Measurements from ENCODE around the gene ADAMTS8. TPM values are rescaled to one million over a fixed set of nuclear protein-coding genes. Genes with fewer than 3 reads are reported as not detected.

ADAMTS8 gene
- total RNA-seq, 3 donors from 2014 or later (not counting 1 experiment from before 2014, with no cell fraction given) = not detected

GRCh38 chr11:130427581-130428315, 661 bp downstream of the ADAMTS8 start:
- no peak overlapping the region for H3K4me3 ChIP-seq (ENCODE audit: low read length)
- no peak for DNase-seq
- H3K4me3 Mint-ChIP-seq = peak overlapping the region; percentile 64
- H3K27ac ChIP-seq (ENCODE audit: low read length) = no peak overlapping the region
- H3K27ac Mint-ChIP-seq = no peak overlapping the region
- H3K4me1 Mint-ChIP-seq = peaks cover 0 to 21% of the 10 kb centered on the region in 2 donors
- ATAC-seq = peak in 2 of 3 donors; percentile 30 to 53
- H3K4me1 ChIP-seq (ENCODE audit: control insufficient read depth, insufficient read depth, low read length) = peaks cover 13% of the 10 kb centered on the region
- H3K9me3 ChIP-seq (ENCODE audit: control insufficient read depth, insufficient read depth, low read length) = no peaks in the 10 kb centered on the region
- peaks cover 35% of the 10 kb centered on the region for H3K27me3 ChIP-seq (ENCODE audit: control insufficient read depth, insufficient read depth, low read length)
- no peaks in the 10 kb centered on the region for H3K9me3 Mint-ChIP-seq
- peaks cover 47 to 48% of the 10 kb centered on the region in 2 donors for H3K27me3 Mint-ChIP-seq (ENCODE audit: low read depth in 2 of 2)
- intact Hi-C loops (cut with micrococcal nuclease) = no loop called here
- no peaks in the 10 kb centered on the region for H3K36me3 ChIP-seq (ENCODE audit: control insufficient read depth, insufficient read depth, low read length)
- H3K36me3 Mint-ChIP-seq = no peaks in the 10 kb centered on the region
- no peak for TF ChIP-seq CTCF (IDR thresholded peaks at IDR 0.05)
- WGBS (ENCODE audit: insufficient coverage) = 1% methylated on average over 84 of the region's 84 CpGs

- intact Hi-C loops (cut with micrococcal nuclease) = no loop called here
- Histone ChIP-seq H3K4me3 (ENCODE audit: low read length) (no peak overlapping the region), H3K27ac (ENCODE audit: low read length) (no peak overlapping the region), H3K36me3 (ENCODE audit: control insufficient read depth, insufficient read depth, low read length) (no peaks in the 10 kb centered on the region), H3K9me3 (ENCODE audit: control insufficient read depth, insufficient read depth, low read length) (no peaks in the 10 kb centered on the region), H3K27me3 (ENCODE audit: control insufficient read depth, insufficient read depth, low read length) (peaks cover 35% of the 10 kb centered on the region), H3K4me1 (ENCODE audit: control insufficient read depth, insufficient read depth, low read length) (peaks cover 13% of the 10 kb centered on the region)
- Mint-ChIP-seq H3K27ac (no peak overlapping the region), H3K4me1 (peaks cover 0 to 21% of the 10 kb centered on the region in 2 donors), H3K4me3 (peak overlapping the region; percentile 64), H3K9me3 (no peaks in the 10 kb centered on the region), H3K27me3 (ENCODE audit: low read depth in 2 of 2) (peaks cover 47 to 48% of the 10 kb centered on the region in 2 donors), H3K36me3 (no peaks in the 10 kb centered on the region)
- DNase-seq = no peak
- ATAC-seq = no peak
- WGBS (ENCODE audit: insufficient coverage) = 57% methylated on average over 17 of the region's 18 CpGs
- TF ChIP-seq CTCF (IDR thresholded peaks at IDR 0.05) = no peak
Measured at GRCh38 chr11:130426837-130427341, 1.5 kb downstream of the ADAMTS8 start.

GRCh38 chr11:130426223-130426836, 2.1 kb downstream of the ADAMTS8 start:
- no peak overlapping the region for H3K27ac ChIP-seq (ENCODE audit: low read length)
- H3K4me1 ChIP-seq (ENCODE audit: control insufficient read depth, insufficient read depth, low read length) = peaks cover 13% of the 10 kb centered on the region
- DNase-seq (no peak), ATAC-seq (no peak)
- Mint-ChIP-seq H3K36me3 (no peaks in the 10 kb centered on the region), H3K27me3 (ENCODE audit: low read depth in 2 of 2) (peaks cover 47 to 48% of the 10 kb centered on the region in 2 donors), H3K4me3 (peak overlapping the region; percentile 64), H3K9me3 (no peaks in the 10 kb centered on the region), H3K27ac (no peak overlapping the region), H3K4me1 (peaks cover 0 to 20% of the 10 kb centered on the region in 2 donors)
- intact Hi-C loops (cut with micrococcal nuclease) = no loop called here
- H3K36me3 ChIP-seq (ENCODE audit: control insufficient read depth, insufficient read depth, low read length) = no peaks in the 10 kb centered on the region
- peaks cover 35% of the 10 kb centered on the region for H3K27me3 ChIP-seq (ENCODE audit: control insufficient read depth, insufficient read depth, low read length)
- no peaks in the 10 kb centered on the region for H3K9me3 ChIP-seq (ENCODE audit: control insufficient read depth, insufficient read depth, low read length)
- TF ChIP-seq CTCF (IDR thresholded peaks at IDR 0.05) = no peak
- H3K4me3 ChIP-seq (ENCODE audit: low read length) = no peak overlapping the region
- WGBS (ENCODE audit: insufficient coverage) = 63% methylated on average over 5 of the region's 5 CpGs

All from natural killer cell (primary cell).